ENCODE data around the gene GRAP2.

GRAP2 gene

DNA sequence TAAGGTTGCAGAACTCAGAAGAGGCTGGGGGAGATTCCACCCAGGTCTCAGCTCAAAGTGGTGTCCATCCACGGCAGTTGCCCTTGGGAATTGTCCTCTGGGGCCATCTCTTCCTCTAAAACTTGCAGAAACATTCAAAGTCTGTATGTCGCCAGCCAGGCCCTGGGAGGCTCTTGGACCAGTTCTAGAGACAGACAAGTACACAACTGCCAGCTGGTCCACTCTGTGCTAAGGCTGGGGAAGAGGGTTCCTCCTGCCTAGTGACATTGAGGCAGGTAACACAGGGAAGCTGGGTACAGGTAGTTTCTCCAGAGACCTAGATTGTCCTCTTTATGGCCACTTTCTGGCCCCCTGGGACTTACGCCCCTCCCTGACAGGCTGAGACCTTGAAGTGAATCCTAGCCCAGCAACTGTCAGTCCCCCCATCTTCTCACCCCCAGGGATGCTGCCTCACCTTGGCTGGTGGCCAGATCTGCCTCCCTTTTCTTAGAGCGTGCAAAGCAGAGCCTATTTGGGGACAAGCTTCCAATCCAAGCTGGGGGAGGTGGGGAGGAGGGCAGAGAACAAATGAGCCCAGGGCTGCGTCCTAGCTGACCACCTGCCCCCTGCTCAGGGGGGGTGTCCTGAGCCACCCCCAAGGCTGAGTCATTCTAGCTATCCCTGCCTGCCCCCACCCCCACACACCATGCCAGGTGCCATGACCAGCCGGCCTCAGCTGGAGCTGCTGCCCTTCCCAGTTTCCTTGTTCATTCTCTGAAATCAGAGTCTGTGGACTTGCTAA, 102.2 kb downstream of the GRAP2 start:
- H3K27ac ChIP-seq (ENCODE audit: low read length): no peak overlapping the region
- H3K9me2 ChIP-seq (replicated peaks; ENCODE audit: insufficient read depth, low read length): no peaks in the 10 kb centered on the region
- H2AFZ ChIP-seq (ENCODE audit: low read length): no peak overlapping the region
- TF ChIP-seq EZH2 (optimal IDR thresholded peaks at IDR 0.05; ENCODE audit: low read depth, low read length) (no peak), EZH2phosphoT487 (IDR thresholded peaks at IDR 0.05; ENCODE audit: low read length) (no peak), CTCF (IDR thresholded peaks at IDR 0.05; ENCODE audit: low read length) (no peak)
- H3K4me2 ChIP-seq (ENCODE audit: low read depth, low read length): no peak overlapping the region
- no peak overlapping the region for H3K9ac ChIP-seq (ENCODE audit: low read length)
- H3F3A ChIP-seq (ENCODE audit: insufficient read depth, low read length): no peaks in the 10 kb centered on the region
- no peaks in the 10 kb centered on the region for H4K20me1 ChIP-seq (ENCODE audit: insufficient read depth, low read length)
- H3K36me3 ChIP-seq (replicated peaks; ENCODE audit: insufficient read depth, low read length): no peaks in the 10 kb centered on the region
- no peak for DNase-seq
- H3K27me3 ChIP-seq (replicated peaks; ENCODE audit: insufficient read depth, low read length): 0 out of 2 replicates have a peak, but pooled peaks cover 9% of the 10 kb centered on the region
- no peaks in the 10 kb centered on the region for H3K4me1 ChIP-seq (ENCODE audit: low read length)
- H3K4me3 ChIP-seq (ENCODE audit: low read length): no peak overlapping the region
- no peaks in the 10 kb centered on the region for H3K79me2 ChIP-seq (ENCODE audit: low read length)
- H3K9me3 ChIP-seq (replicated peaks; ENCODE audit: insufficient read depth, low read length): no peaks in the 10 kb centered on the region

DNA sequence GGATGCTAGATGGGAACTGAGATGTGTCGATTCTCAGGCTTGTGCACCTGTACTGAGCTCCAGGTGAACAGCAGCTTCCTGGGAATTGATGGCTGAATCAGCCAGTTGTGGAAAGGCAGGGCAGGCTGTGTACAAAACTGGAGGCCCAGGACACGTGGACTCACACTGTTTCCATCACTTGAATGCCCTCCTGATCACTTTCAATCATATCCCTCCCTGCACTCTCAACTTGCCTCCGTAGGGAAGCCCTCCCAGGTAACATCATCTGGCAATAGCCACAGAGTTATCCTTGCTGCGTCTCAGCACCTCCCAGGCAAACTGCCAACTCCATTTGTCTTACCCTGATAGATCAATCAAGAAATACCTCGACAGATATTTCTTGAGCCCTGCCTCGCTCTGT, 104.0 kb downstream of the GRAP2 start:
- H3K9ac ChIP-seq (ENCODE audit: low read length): no peak overlapping the region
- H3F3A ChIP-seq (ENCODE audit: insufficient read depth, low read length): no peaks in the 10 kb centered on the region
- H3K4me1 ChIP-seq (ENCODE audit: low read length): no peaks in the 10 kb centered on the region
- H3K9me2 ChIP-seq (replicated peaks; ENCODE audit: insufficient read depth, low read length): no peaks in the 10 kb centered on the region
- no peak overlapping the region for H3K27ac ChIP-seq (ENCODE audit: low read length)
- H4K20me1 ChIP-seq (ENCODE audit: insufficient read depth, low read length): no peaks in the 10 kb centered on the region
- no peaks in the 10 kb centered on the region for H3K9me3 ChIP-seq (replicated peaks; ENCODE audit: insufficient read depth, low read length)
- H3K79me2 ChIP-seq (ENCODE audit: low read length): no peaks in the 10 kb centered on the region
- H3K27me3 ChIP-seq (replicated peaks; ENCODE audit: insufficient read depth, low read length): peaks cover 14% of the 10 kb centered on the region; the same call in 1 of the 2 replicates
- no peak overlapping the region for H3K4me2 ChIP-seq (ENCODE audit: low read depth, low read length)
- H2AFZ ChIP-seq (ENCODE audit: low read length): no peak overlapping the region
- H3K36me3 ChIP-seq (replicated peaks; ENCODE audit: insufficient read depth, low read length): no peaks in the 10 kb centered on the region
- H3K4me3 ChIP-seq (ENCODE audit: low read length): no peak overlapping the region
- TF ChIP-seq CTCF (IDR thresholded peaks at IDR 0.05; ENCODE audit: low read length): no peak
- no peak for TF ChIP-seq EZH2phosphoT487 (IDR thresholded peaks at IDR 0.05; ENCODE audit: low read length)
- TF ChIP-seq EZH2 (optimal IDR thresholded peaks at IDR 0.05; ENCODE audit: low read depth, low read length): no peak
- DNase-seq: no peak

DNA sequence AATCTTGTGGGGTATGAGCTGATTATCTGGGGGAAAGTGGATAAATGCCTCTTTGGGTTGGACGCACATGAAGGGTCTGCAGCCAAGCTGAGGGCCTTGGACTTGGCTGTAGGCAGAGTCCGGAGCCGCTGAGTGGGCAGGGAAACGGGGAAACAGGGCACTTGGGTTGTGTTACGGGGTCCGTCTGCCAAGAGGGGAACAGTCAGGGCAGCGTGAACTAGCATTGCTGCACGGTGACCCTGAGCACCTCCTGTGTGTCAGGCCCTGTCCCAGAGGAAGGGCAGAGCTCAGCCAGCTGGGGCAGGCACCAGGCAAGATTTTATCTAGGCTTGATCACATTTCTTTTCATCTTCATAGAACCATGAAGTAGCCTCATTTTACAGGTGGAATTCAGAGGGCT, 105.8 kb downstream of the GRAP2 start:
- H3K9me3 ChIP-seq (replicated peaks; ENCODE audit: insufficient read depth, low read length): no peaks in the 10 kb centered on the region
- no peak for DNase-seq
- no peaks in the 10 kb centered on the region for H3K4me1 ChIP-seq (ENCODE audit: low read length)
- no peak overlapping the region for H2AFZ ChIP-seq (ENCODE audit: low read length)
- H3K4me3 ChIP-seq (ENCODE audit: low read length): no peak overlapping the region
- no peak overlapping the region for H3K4me2 ChIP-seq (ENCODE audit: low read depth, low read length)
- no peak overlapping the region for H3K27ac ChIP-seq (ENCODE audit: low read length)
- no peaks in the 10 kb centered on the region for H3K9me2 ChIP-seq (replicated peaks; ENCODE audit: insufficient read depth, low read length)
- H3F3A ChIP-seq (ENCODE audit: insufficient read depth, low read length): no peaks in the 10 kb centered on the region
- no peaks in the 10 kb centered on the region for H3K79me2 ChIP-seq (ENCODE audit: low read length)
- TF ChIP-seq EZH2phosphoT487 (IDR thresholded peaks at IDR 0.05; ENCODE audit: low read length) (no peak), CTCF (IDR thresholded peaks at IDR 0.05; ENCODE audit: low read length) (no peak), EZH2 (optimal IDR thresholded peaks at IDR 0.05; ENCODE audit: low read depth, low read length) (no peak)
- H3K27me3 ChIP-seq (replicated peaks; ENCODE audit: insufficient read depth, low read length): peaks cover 14% of the 10 kb centered on the region; the same call in 1 of the 2 replicates
- H3K36me3 ChIP-seq (replicated peaks; ENCODE audit: insufficient read depth, low read length): no peaks in the 10 kb centered on the region
- H3K9ac ChIP-seq (ENCODE audit: low read length): no peak overlapping the region
- H4K20me1 ChIP-seq (ENCODE audit: insufficient read depth, low read length): no peaks in the 10 kb centered on the region
